ENCODE measurements around the gene SKI. TPM values are rescaled to one million over a fixed set of nuclear protein-coding genes. Genes with fewer than 3 reads are reported as not detected.
"Not testable (repeated sequence)": the region's sequence is repeated elsewhere in the genome, so short reads cannot be mapped to it uniquely, and the experiment has no call there.

Gene SKI
- total RNA-seq, 1 donor from 2014 or later: 55.7 TPM

DNA sequence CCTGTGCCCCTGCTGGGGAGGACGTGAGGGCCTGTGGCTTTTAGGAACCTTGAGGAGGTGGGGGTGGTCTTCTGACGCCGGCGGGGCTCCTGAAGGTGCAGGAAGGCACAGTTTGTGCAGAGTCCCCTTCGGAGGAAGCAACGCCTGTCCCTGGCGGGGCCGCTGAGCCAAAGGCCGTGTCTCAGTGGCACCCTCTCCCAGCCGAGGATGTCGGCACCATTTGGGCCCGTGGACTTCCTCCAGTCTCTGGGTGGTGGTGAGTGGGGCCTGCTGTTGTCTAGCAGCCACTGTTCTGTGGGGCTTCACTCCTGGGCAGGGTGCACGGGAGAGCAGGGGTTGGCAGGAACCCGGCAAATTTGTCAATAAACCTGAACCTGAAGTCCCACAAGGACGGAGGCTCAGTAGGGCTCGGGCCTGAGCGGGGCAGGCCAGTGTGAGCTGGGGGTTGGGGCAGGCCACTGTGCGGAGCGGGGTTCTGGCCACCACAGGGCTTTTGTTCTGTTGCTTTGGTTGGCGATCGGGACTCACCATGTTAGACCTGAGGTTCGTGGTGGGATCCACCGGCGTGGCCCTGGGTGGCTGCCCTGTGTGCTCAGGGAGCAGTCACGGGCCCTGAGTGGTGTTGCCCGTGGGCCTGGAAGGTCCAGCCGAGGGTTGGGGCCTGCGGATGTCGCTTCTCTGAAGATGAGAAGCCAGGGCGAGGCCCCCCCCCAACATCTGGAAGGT is 64.8 kb downstream of the SKI start:
- TF ChIP-seq, protein P1, sequence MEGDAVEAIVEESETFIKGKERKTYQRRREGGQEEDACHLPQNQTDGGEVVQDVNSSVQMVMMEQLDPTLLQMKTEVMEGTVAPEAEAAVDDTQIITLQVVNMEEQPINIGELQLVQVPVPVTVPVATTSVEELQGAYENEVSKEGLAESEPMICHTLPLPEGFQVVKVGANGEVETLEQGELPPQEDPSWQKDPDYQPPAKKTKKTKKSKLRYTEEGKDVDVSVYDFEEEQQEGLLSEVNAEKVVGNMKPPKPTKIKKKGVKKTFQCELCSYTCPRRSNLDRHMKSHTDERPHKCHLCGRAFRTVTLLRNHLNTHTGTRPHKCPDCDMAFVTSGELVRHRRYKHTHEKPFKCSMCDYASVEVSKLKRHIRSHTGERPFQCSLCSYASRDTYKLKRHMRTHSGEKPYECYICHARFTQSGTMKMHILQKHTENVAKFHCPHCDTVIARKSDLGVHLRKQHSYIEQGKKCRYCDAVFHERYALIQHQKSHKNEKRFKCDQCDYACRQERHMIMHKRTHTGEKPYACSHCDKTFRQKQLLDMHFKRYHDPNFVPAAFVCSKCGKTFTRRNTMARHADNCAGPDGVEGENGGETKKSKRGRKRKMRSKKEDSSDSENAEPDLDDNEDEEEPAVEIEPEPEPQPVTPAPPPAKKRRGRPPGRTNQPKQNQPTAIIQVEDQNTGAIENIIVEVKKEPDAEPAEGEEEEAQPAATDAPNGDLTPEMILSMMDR (conservative IDR thresholded peaks at IDR 0.05): no peak
- no peak overlapping the region for H3K27ac Mint-ChIP-seq
- DNase-seq (ENCODE audit: extremely low spot score, unreplicated experiment): no peak
- H3K4me1 Mint-ChIP-seq (ENCODE audit: unreplicated experiment): peaks cover 23% of the 10 kb centered on the region
- H3K4me3 Mint-ChIP-seq: no peak overlapping the region
- H3K36me3 Mint-ChIP-seq: no peaks in the 10 kb centered on the region
- H3K9me3 Mint-ChIP-seq: no peaks in the 10 kb centered on the region
- no peaks in the 10 kb centered on the region for H3K27me3 Mint-ChIP-seq

GRCh38 chr1:2294033-2294724 is 66.1 kb downstream of the SKI start:
- no peak overlapping the region for H3K27ac Mint-ChIP-seq

DNA sequence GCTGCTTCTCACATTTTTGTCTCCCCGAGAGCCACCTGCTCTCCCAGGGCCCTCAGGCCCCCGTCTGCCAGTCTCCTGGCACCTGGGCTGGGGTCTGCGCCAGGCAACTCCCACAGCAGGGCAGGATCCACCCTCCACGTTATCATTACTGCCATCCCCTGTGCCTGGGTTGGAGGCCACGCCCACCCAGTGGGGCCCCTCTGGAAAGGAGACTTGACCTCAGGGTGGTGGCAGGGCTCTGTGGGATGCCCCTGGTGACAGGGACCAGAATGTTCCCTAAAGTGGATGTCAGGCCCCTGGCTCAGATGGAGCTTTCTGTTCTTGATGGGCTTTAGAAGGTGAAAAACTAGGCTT is 66.6 kb downstream of the SKI start:
- Mint-ChIP-seq H3K36me3 (no peaks in the 10 kb centered on the region), H3K27me3 (no peaks in the 10 kb centered on the region), H3K4me1 (ENCODE audit: unreplicated experiment) (peaks cover 23% of the 10 kb centered on the region), H3K9me3 (no peaks in the 10 kb centered on the region), H3K4me3 (no peak overlapping the region), H3K27ac (no peak overlapping the region)
- TF ChIP-seq, protein P1 (conservative IDR thresholded peaks at IDR 0.05): no peak
- DNase-seq (ENCODE audit: extremely low spot score, unreplicated experiment): no peak

More at GRCh38 chr1:2294033-2294724, 66.1 kb downstream of the SKI start:
- no peak for DNase-seq (ENCODE audit: extremely low spot score, unreplicated experiment)
- no peak overlapping the region for H3K4me3 Mint-ChIP-seq
- H3K4me1 Mint-ChIP-seq (ENCODE audit: unreplicated experiment): peaks cover 23% of the 10 kb centered on the region
- H3K9me3 Mint-ChIP-seq: no peaks in the 10 kb centered on the region
- H3K27me3 Mint-ChIP-seq: no peaks in the 10 kb centered on the region
- TF ChIP-seq, protein P1 (conservative IDR thresholded peaks at IDR 0.05): no peak
- no peaks in the 10 kb centered on the region for H3K36me3 Mint-ChIP-seq

DNA sequence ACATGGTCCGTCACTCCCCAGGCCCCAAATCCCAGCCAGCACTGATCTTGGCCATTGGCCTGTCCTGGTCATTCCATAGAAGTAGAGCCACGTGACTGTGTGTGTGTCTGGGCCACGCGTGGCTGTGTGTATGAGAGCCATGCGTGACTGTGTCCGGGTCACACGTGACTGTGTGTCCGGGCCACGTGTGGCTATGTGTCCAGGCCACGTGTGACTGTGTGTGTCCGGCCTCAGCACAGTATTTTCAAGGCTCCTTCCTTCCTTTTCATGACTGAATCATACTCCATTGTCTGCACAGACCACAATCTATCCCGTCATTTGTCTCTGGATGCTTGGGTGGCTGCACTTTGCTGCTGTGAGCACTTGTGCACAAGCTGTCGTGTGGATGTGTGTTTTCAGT is 67.4 kb downstream of the SKI start:
- no peaks in the 10 kb centered on the region for H3K36me3 Mint-ChIP-seq
- no peak overlapping the region for H3K4me3 Mint-ChIP-seq
- H3K27me3 Mint-ChIP-seq: no peaks in the 10 kb centered on the region
- H3K4me1 Mint-ChIP-seq (ENCODE audit: unreplicated experiment): peaks cover 16% of the 10 kb centered on the region
- DNase-seq (ENCODE audit: extremely low spot score, unreplicated experiment): no peak
- TF ChIP-seq, protein P1 (conservative IDR thresholded peaks at IDR 0.05): no peak
- H3K9me3 Mint-ChIP-seq: no peaks in the 10 kb centered on the region
- H3K27ac Mint-ChIP-seq: no peak overlapping the region

DNA sequence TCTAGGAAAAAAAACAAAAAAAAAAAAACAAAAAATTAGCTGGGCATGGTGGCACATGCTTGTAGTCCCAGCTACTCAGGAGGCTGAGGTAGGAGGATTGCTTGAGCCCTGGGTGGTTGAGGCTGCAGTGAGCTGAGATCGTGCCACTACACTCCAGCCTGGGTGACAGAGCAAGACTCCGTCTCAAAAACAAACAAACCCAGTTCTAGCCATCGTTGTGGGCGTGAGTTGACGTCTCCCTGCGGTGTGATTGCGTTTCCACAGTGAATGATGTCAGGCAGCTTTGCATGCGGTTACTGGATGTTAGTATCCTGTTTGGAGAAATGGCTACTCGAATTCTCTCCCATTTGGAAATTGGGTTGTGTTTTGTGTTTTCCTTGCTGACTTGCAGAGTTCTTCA is 68.1 kb downstream of the SKI start:
- peaks cover 11% of the 10 kb centered on the region for H3K4me1 Mint-ChIP-seq (ENCODE audit: unreplicated experiment)
- H3K36me3 Mint-ChIP-seq; H3K9me3 Mint-ChIP-seq; H3K27ac Mint-ChIP-seq; H3K27me3 Mint-ChIP-seq; DNase-seq (ENCODE audit: extremely low spot score, unreplicated experiment); H3K4me3 Mint-ChIP-seq: not testable (repeated sequence)

DNA sequence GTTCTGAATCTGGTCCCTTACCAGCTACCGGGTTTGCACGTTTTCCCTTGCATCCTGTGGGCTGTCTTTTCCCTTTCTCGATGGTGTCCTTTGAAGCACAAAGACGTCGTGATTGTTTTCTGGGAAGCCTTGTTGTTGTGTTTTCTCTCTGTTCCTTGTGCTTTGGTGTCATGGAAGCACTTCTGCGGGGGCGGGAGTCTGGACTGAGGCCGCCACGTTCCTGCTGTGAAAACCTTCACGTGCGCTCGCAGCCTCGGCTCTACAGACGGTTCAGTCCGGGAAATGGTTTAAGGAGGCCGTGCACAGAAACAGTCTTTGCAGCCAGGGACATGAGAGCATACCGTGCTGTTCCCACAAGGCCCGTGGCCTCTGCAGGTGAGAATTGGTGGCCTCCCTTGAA is 68.5 kb downstream of the SKI start:
- Mint-ChIP-seq H3K4me1 (ENCODE audit: unreplicated experiment) (peaks cover 10% of the 10 kb centered on the region), H3K27me3 (no peaks in the 10 kb centered on the region), H3K4me3 (no peak overlapping the region), H3K36me3 (no peaks in the 10 kb centered on the region), H3K27ac (no peak overlapping the region), H3K9me3 (no peaks in the 10 kb centered on the region)
- no peak for DNase-seq (ENCODE audit: extremely low spot score, unreplicated experiment)
- TF ChIP-seq, protein P1 (conservative IDR thresholded peaks at IDR 0.05): no peak
